ENCODE data around the gene BMP7. TPM values are rescaled to one million over a fixed set of nuclear protein-coding genes. Genes with fewer than 3 reads are reported as not detected.

The BMP7 gene
- total RNA-seq, 4 donors from 2014 or later: 0.44 to 0.82 TPM; not detected in 2

- no peak for TF ChIP-seq CTCF (IDR thresholded peaks at IDR 0.05; ENCODE audit: low read depth)
Measured at GRCh38 chr20:57195469-57196100, 70.9 kb downstream of the BMP7 start.

DNA sequence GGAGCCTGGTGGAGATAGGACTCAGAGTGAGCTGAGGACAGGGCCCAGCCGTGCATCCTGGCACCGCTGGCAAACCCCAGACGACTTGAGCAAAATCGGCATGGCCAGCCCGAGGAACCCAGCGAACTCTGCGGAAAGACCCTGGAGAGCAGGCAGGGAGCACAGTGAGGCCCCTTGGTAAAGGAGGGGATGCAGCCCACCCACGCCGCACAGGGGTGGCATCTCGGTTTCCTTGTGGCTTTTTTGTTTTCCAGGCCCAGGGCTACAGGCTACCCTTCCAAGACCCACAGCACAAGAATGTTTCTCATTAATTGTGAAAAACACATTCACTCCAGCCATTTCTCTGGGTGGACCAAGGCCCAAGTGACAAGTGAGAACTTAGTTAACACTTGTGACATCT, 71.4 kb downstream of the BMP7 start:
- TF ChIP-seq CTCF (IDR thresholded peaks at IDR 0.05; ENCODE audit: low read depth): no peak

- TF ChIP-seq CTCF (IDR thresholded peaks at IDR 0.05; ENCODE audit: low read depth): no peak
Measured at GRCh38 chr20:57194154-57194553, 72.3 kb downstream of the BMP7 start.

GRCh38 chr20:57193094-57193493, 73.3 kb downstream of the BMP7 start:
- no peak for TF ChIP-seq CTCF (IDR thresholded peaks at IDR 0.05; ENCODE audit: low read depth)

DNA sequence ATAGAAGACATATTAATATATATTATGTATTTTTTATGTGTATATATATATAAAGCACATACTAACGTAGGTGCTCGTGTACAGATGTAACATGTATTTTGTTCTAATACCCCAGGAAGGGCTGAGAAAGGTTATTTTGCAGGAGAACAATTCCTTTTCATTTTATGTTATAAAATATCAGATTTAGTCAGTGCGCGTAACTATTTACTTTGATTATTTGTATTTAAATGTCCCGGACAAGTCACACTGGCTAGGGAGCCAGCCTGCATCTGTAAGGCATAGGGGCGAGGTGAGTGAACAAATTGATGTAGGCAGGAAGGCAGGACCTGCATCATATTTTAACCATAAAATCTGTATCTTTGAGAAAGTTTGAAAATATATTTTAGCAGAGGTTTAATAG, 74.1 kb downstream of the BMP7 start:
- no peak for TF ChIP-seq CTCF (IDR thresholded peaks at IDR 0.05; ENCODE audit: low read depth)

GRCh38 chr20:57191265-57191638, 75.2 kb downstream of the BMP7 start:
- TF ChIP-seq CTCF (IDR thresholded peaks at IDR 0.05; ENCODE audit: low read depth): peak; percentile 94

- no peak for TF ChIP-seq CTCF (IDR thresholded peaks at IDR 0.05; ENCODE audit: low read depth)
Measured at GRCh38 chr20:57190536-57191264, 75.7 kb downstream of the BMP7 start.
